Duodenal mucosa (tissue), 2 donors: Measurements from ENCODE around the gene TBKBP1.
"Not testable (repeated sequence)": the region's sequence is repeated elsewhere in the genome, so short reads cannot be mapped to it uniquely, and the experiment has no call there.

Experiments
- H3K27ac ChIP-seq: one replicate; pipeline ENCODE4 v1.7.0; 2013; ENCODE audit warnings: low read depth, low read length
- H3K27me3 ChIP-seq, 2 donors: one replicate each; pipeline ENCODE4 v1.7.0; 2013; ENCODE audit warnings: low read length in 2 of 2, control low read depth in 1 of 2; ENCODE audit not compliant: insufficient read depth in 2 of 2, control insufficient read depth in 1 of 2
- H3K36me3 ChIP-seq, 2 donors: one replicate each; pipeline ENCODE4 v1.7.0; 2013; ENCODE audit warnings: low read length in 2 of 2, control low read depth in 1 of 2; ENCODE audit not compliant: insufficient read depth in 2 of 2, control insufficient read depth in 1 of 2
- H3K4me1 ChIP-seq, 2 donors: one replicate each; pipeline ENCODE4 v1.7.0; 2013; ENCODE audit warnings: low read length in 2 of 2, control low read depth in 1 of 2; ENCODE audit not compliant: insufficient read depth in 2 of 2, control insufficient read depth in 1 of 2
- H3K4me3 ChIP-seq, 2 donors: one replicate each; pipeline ENCODE4 v1.7.0; 2013; ENCODE audit warnings: low read length in 2 of 2, low read depth in 1 of 2
- H3K9ac ChIP-seq, 2 donors: one replicate each; pipeline ENCODE4 v1.7.0; 2013; ENCODE audit warnings: low read length in 2 of 2, low read depth in 1 of 2
- H3K9me3 ChIP-seq, 2 donors: one replicate each; pipeline ENCODE4 v1.7.0; 2013; ENCODE audit warnings: low read length in 2 of 2, control low read depth in 1 of 2; ENCODE audit not compliant: control insufficient read depth in 1 of 2

Gene TBKBP1

DNA sequence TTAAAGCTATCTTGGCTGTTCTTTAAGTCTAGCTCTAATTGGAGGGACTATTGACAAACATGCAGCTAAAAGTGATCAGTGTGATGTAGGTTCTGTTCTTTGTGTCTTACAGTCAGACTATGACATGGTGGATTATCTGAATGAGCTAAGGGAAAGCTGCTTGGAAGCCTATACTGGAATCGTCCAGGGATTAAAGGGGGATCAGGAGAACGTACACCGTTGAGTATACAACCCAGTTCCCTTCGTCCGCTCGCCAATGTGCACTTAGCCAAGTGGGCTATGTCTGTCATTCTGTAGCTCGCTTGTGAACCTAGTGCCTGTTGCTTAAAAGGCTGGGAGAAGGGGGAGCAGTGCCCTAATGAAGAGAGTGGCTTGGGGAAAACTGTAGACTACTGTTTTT is 15.8 kb upstream of the TBKBP1 start:
- Histone ChIP-seq H3K9me3 (no peaks in the 10 kb centered on the region), H3K4me3 (no peak overlapping the region), H3K36me3 (peaks cover 63 to 93% of the 10 kb centered on the region in 2 donors), H3K27ac (no peak overlapping the region), H3K27me3 (no peaks in the 10 kb centered on the region), H3K4me1 (no peaks in the 10 kb centered on the region), H3K9ac (no peak overlapping the region)

DNA sequence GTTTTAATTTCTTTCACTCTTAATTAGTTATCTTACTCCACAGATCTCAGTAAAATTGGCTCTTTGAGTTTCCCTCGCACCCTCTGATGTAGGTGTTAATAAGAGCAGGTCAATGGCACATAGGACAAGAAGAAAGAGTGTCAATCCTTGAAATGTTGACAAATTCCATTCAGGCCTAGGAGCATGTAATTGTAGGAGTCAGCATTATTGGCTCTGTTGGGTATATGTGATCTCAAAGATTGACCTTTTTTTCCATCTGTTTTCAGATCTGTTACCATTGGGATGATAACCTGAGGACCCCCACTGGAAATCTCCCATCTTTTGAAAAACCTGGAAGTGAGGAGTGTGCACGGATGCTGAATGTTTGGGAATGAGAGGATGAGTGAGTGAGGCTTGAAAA is 11.8 kb upstream of the TBKBP1 start:
- no peak overlapping the region for H3K9ac ChIP-seq
- H3K27ac ChIP-seq = no peak overlapping the region
- peaks cover 31 to 80% of the 10 kb centered on the region in 2 donors for H3K36me3 ChIP-seq
- no peaks in the 10 kb centered on the region for H3K27me3 ChIP-seq
- H3K9me3 ChIP-seq = no peaks in the 10 kb centered on the region
- no peaks in the 10 kb centered on the region for H3K4me1 ChIP-seq
- H3K4me3 ChIP-seq = no peak overlapping the region

DNA sequence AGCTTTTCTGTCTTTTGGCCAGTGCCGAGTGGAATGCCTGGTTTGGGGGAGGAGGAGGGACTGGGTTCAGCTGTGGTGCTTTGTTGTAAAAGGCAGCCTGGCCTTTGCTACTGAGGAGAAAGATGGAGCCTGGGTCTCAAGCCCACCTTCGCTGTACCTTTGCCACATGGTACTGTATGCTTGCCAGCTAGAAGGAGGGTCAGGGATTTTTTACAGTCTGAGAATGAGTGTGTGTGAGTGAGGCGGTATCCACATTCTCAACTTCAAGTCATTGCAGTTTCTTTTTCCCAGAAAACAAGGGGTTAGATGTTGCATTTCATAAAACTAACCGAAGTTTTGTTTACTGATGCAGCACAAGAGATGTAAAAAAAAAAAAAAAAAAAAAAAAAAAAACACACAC is 11.2 kb upstream of the TBKBP1 start:
- H3K9me3 ChIP-seq, H3K27me3 ChIP-seq, H3K9ac ChIP-seq, H3K4me3 ChIP-seq, H3K27ac ChIP-seq, H3K4me1 ChIP-seq: not testable (repeated sequence)
- peaks cover 28 to 75% of the 10 kb centered on the region in 2 donors for H3K36me3 ChIP-seq

- no peaks in the 10 kb centered on the region for H3K9me3 ChIP-seq
- H3K36me3 ChIP-seq = peaks cover 21 to 62% of the 10 kb centered on the region in 2 donors
- no peak overlapping the region for H3K9ac ChIP-seq
- H3K4me3 ChIP-seq = no peak overlapping the region
- no peak overlapping the region for H3K27ac ChIP-seq
- H3K4me1 ChIP-seq = no peaks in the 10 kb centered on the region
- no peaks in the 10 kb centered on the region for H3K27me3 ChIP-seq
These were observed 9.9 kb upstream of the TBKBP1 start for GRCh38 chr17:47684025-47684424.

DNA sequence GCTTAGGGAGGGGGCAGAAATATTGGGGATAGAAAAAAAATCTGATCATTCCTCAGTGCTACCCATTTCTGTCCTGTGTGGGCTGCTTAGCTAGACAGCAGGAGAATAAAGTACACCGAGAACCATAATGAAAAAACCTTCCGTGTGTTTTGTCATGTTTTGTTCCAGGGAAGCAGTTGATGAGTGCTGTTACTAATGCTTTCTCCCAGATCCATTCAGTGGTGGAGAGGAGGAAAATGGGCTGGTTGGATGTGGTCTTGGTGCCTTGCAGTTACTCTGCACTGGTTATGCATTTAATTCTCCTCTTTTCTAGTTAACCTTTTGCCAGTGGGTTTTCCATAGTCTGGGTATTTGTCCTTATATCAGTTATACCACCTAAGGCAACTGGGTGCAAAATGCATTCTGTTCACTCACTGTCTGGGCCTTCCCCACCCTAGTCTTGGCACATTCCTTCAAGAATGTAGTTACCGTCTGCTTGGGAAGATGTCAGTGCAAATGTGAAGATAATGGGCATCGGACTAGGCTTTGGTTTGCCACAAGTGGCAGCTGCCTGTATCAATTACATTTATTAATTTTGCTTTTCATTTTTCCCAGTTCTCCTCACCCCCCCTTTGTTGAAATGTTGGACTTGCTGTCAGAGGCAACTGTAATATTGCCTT is 9.3 kb upstream of the TBKBP1 start:
- Histone ChIP-seq H3K9me3 (no peaks in the 10 kb centered on the region), H3K9ac (no peak overlapping the region), H3K27ac (no peak overlapping the region), H3K4me3 (no peak overlapping the region), H3K27me3 (no peaks in the 10 kb centered on the region), H3K4me1 (no peaks in the 10 kb centered on the region), H3K36me3 (peaks cover 21 to 57% of the 10 kb centered on the region in 2 donors)

GRCh38 chr17:47685556-47686275 is 8.2 kb upstream of the TBKBP1 start:
- no peak overlapping the region for H3K27ac ChIP-seq
- H3K4me1 ChIP-seq = no peaks in the 10 kb centered on the region
- peaks cover 11 to 46% of the 10 kb centered on the region in 2 donors for H3K36me3 ChIP-seq
- no peak overlapping the region for H3K4me3 ChIP-seq
- no peaks in the 10 kb centered on the region for H3K27me3 ChIP-seq
- H3K9ac ChIP-seq = no peak overlapping the region
- no peaks in the 10 kb centered on the region for H3K9me3 ChIP-seq

- Histone ChIP-seq H3K27me3 (no peaks in the 10 kb centered on the region), H3K4me3 (no peak overlapping the region), H3K4me1 (no peaks in the 10 kb centered on the region), H3K9me3 (no peaks in the 10 kb centered on the region), H3K9ac (no peak overlapping the region), H3K27ac (no peak overlapping the region), H3K36me3 (peaks cover 8 to 41% of the 10 kb centered on the region in 2 donors)
These were observed 7.7 kb upstream of the TBKBP1 start for GRCh38 chr17:47686276-47686635.

GRCh38 chr17:47686664-47687327 is 7.2 kb upstream of the TBKBP1 start:
- H3K27ac ChIP-seq = no peak overlapping the region
- peaks cover 6 to 39% of the 10 kb centered on the region in 2 donors for H3K36me3 ChIP-seq
- H3K4me3 ChIP-seq = no peak overlapping the region
- H3K9me3 ChIP-seq = no peaks in the 10 kb centered on the region
- no peaks in the 10 kb centered on the region for H3K27me3 ChIP-seq
- no peak overlapping the region for H3K9ac ChIP-seq
- H3K4me1 ChIP-seq = no peaks in the 10 kb centered on the region

- Histone ChIP-seq H3K4me1 (peaks cover 0 to 1% of the 10 kb centered on the region in 2 donors), H3K4me3 (no peak overlapping the region), H3K27me3 (no peaks in the 10 kb centered on the region), H3K9me3 (no peaks in the 10 kb centered on the region), H3K27ac (no peak overlapping the region), H3K9ac (no peak overlapping the region), H3K36me3 (peaks cover under 1 to 34% of the 10 kb centered on the region in 2 donors)
These were observed 6.7 kb upstream of the TBKBP1 start for GRCh38 chr17:47687328-47687690.

DNA sequence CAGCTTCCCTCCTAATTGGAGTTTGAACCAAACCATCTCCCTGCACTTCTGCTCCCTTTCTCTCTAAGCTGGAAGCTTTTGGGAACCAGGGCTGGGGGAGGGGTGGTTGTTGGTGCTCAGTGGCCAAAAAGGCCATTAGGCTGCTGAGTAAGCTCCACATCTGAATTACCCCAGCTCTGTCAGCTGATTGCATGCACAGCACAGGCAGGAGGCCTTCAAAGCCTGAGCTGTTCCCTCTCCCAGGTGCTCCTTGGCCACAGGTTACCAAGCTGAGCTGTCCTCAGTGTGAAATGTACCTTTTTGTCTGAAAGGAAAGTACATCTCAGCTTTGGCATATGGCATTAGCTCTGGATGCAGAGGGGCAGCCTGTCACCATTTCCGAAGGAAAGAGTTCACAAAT is 6.2 kb upstream of the TBKBP1 start:
- no peak overlapping the region for H3K27ac ChIP-seq
- no peak overlapping the region for H3K9ac ChIP-seq

More for the DNA sequence above, 6.2 kb upstream of the TBKBP1 start:
- Histone ChIP-seq H3K4me1 (peaks cover 2 to 6% of the 10 kb centered on the region in 2 donors), H3K9me3 (no peaks in the 10 kb centered on the region), H3K36me3 (peaks cover 0 to 30% of the 10 kb centered on the region in 2 donors), H3K27me3 (no peaks in the 10 kb centered on the region), H3K4me3 (no peak overlapping the region)
